GM21381 (cell line): ENCODE results near the gene ADAP1.
"Not testable (repeated sequence)": the region's sequence is repeated elsewhere in the genome, so short reads cannot be mapped to it uniquely, and the experiment has no call there.

Experiments used
- ATAC-seq: cut with Tn5 transposase; IDR thresholded peaks from one replicate; pipeline ENCODE4 v1.9.1; 2021; ENCODE audit warnings: mild to moderate bottlenecking, moderate library complexity; ENCODE audit not compliant: unreplicated experiment

ADAP1 gene

DNA sequence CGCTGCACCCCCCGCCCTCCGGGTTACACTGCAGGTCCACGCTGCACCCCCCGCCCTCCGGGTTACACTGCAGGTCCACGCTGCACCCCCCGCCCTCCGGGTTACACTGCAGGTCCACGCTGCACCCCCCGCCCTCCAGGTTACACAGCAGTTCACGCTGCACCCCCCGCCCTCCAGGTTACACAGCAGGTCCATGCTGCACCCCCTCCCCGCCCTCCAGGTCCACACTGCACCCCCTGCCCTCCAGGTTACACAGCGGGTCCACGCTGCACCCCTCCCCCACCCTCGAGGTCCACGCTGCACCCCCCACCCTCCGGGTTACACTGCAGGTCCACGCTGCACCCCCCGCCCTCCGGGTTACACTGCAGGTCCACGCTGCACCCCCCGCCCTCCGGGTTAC is 30.4 kb downstream of the ADAP1 start:
- ATAC-seq, result not testable (repeated sequence)

DNA sequence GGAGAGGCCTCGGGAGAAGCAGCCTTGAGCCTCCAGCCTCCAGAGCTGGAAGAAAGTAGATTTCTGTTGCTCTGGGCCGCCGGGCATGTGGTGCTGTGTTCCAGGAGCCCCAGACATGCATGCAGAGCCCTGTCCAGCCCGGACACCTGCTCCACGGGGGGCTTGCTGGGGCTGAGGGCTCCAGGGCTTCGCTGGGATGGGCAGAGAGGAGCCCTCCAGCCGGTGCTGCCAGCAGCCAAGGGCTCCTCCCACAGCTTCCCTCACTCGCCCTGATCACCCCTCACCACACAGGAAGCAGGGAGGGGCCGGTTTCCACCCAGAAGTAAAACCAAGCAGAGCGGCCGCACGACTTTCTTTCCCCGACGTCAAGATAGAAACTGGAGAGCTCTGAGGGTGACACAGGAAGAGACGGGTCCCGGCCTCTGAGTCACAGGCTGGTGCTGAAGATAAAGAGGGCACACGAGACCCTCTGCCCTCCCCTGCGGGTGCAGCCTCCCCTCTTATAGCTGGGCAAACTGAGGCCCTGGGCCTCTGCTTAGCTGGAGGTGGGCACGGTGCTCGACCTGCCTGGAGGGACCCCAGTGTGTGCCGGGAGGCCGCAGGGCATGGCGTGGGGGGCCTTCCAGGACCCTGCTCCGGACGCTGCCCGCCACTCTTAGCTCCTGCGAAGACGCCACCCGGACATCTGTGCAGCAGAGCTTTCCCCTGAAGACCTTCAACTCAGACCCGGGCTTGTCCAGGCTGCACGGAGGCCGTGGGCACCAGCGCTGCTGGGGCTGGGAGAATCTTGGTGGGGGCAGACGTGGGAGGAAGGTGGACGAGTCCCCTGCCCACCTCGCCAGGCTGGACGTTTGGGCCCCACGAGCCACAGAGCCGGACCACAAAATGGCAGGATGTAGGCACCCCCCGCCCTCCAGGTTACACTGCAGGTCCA is 31.1 kb downstream of the ADAP1 start:
- ATAC-seq, result peak; percentile 65

GRCh38 chr7:922334-923107 is 32.0 kb downstream of the ADAP1 start:
- ATAC-seq, result no peak

- ATAC-seq, result no peak
These were observed 32.7 kb downstream of the ADAP1 start for GRCh38 chr7:921581-922333.

DNA sequence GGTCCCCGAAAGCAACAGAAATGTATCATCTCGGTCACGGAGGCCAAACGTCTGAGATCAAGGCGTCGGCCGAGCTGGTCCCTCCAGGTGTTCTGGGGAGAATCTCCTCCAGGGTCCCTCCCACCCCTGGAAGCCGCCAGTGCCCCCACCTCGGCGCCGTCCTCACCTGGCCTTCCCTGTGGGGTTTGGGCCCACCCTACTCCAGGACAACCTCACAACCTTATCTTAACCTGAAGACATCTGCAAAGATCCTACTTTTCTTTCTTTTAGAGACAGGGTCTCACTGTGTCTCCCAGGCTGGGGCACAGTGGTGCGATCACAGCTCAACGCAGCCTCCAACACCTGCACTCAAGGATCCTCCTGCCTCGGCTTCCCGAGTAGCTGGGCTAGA is 33.4 kb downstream of the ADAP1 start:
- ATAC-seq, result no peak

DNA sequence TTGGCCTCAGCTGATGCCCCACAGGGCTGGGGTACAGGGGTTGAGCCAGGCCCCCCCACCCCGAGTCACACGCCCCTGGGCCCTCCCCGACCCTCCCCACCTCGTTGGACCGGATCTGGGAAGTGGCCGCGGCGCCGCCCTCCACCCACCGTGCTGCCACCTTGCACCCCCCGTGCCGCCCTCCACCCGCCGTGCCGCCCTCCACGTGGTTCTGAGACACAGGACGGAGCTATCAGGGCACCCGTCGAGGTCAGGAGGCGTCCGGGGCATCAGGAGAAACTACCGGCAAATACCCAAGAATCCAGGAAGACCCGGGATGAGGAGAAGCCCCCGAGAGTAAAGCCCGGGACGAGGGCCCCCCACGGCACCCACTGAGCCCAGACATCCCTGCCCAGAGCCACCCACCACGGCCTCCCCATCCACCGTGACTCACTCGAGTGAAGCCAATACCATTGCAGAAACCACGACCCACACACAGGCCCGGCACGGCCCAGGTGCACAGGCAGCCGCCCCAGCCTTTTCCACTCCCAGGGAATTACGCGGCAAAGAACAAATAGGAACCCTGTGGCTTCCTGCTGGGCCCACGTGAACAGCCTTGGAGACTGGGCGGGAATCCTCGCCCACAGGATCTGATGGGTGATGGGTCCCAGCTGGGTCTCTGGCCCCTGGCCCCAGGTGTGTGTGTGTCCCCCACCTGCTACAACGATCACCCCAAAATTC is 34.0 kb downstream of the ADAP1 start:
- ATAC-seq, result no peak

DNA sequence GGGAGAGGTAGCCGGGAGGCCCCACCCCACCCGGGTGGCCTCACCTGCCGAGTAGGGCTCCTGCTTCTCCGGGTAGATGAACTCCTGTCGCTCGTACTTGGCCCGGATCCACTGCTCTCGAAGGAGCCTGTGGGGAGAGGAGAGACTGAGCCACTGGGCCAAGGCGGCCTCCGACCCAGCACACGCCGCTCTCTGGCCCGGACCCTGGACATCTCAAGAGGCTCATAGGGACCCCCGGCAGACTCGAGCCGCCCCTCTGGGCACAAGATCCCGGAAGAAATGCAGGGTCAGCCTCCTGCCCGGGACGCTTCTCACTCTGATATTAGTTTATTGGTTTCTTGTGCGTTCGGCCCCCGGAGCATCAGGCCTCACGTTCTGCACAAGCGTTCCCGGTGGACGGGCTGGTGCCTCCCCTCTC is 34.5 kb downstream of the ADAP1 start:
- no peak for ATAC-seq

DNA sequence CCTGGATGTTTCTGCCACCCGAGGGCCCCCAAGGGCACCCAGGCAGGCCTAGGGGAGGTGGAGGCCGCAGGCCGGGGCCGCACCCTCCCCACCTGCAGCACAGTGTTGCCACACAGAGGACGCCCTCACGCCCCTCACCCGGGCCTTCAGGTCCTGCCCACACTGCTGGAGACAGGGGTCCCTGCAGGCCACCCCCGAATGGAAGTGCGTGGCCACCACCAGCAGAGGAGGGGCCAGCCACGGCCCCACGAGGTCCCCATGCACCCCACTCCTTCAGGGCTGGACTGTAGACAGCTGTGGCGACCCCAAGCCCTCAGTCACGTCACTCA is 35.4 kb downstream of the ADAP1 start:
- no peak for ATAC-seq

DNA sequence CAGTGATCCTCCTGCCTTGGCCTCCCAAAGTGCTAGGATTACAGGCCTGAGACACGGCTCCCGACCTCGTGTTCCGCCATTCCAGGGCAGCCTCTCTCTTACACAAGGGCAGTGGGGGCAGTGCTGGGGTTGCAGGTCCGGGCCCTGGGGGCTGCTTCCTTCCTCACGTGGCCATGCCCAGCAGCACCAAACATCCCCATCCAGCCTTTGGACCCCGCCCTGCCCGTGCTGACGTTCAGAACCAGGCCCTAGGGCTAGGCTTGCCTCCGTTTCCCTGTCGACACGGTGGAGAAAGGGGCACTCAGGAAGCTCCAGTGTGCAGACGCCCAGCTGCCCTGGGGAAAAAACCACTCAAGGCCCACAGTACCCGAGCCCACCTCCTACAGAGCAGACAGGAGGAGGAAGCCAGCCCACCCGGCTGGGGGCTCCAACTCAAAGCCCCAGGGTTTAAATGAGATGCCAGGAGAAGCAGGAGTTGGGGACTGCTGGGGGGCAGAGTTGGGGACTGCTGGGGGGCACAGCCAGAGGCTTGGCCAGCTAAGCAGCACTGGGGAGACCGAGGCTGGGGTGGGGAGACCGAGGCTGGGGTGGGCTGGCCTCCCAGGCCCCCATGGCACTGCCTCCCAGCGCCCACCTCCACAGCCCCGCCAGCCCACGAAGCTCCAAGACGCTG is 35.9 kb downstream of the ADAP1 start:
- ATAC-seq, result no peak

DNA sequence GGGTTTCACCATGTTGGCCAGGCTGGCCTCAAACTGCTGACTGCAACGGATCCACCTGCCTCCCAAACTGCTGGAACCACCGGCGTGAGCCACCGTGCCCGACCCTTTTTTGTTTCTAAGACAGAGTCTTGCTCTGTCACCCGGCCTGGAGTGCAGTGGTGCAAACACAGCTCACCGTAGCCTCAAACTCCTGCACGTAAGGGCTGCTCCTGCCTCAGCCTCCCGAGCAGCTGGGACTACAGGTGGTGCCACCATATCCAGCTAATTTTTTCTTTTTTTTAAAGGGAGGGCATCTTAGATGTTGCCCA is 36.4 kb downstream of the ADAP1 start:
- no peak for ATAC-seq

GRCh38 chr7:917255-918117 is 37.0 kb downstream of the ADAP1 start:
- no peak for ATAC-seq

DNA sequence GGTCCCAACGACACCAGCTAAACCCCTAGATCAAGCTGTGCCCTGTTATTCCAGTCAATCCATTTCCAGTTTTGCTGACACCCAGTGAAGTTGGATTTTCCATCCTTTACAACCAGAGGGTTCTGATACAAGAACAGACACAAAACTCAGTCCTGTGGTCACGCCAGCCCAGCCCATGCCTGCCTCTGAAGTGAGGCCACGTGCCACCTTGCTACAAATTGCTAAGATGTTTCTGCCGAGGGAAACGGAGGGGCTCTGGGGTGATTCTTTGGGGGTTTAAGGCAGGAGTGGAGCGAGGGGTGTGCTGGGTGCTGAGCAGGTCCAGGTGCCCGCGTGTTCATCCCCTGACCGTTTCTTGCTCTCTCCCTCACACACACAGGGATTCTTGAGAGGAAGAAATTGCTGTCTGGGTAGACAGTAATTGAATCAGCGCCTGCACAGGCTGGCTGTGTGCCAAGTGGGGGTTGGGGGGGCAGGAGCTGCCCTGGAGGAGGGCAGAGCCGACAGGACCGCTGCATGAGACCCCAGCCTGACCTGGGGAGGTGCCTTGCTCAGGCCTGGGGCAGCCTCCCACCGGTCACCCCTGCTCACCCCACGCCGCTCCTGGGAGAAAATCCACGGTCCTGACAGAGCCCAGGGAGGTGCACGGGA is 38.1 kb downstream of the ADAP1 start:
- ATAC-seq, result no peak

GRCh38 chr7:915291-916218 is 38.9 kb downstream of the ADAP1 start:
- no peak for ATAC-seq

DNA sequence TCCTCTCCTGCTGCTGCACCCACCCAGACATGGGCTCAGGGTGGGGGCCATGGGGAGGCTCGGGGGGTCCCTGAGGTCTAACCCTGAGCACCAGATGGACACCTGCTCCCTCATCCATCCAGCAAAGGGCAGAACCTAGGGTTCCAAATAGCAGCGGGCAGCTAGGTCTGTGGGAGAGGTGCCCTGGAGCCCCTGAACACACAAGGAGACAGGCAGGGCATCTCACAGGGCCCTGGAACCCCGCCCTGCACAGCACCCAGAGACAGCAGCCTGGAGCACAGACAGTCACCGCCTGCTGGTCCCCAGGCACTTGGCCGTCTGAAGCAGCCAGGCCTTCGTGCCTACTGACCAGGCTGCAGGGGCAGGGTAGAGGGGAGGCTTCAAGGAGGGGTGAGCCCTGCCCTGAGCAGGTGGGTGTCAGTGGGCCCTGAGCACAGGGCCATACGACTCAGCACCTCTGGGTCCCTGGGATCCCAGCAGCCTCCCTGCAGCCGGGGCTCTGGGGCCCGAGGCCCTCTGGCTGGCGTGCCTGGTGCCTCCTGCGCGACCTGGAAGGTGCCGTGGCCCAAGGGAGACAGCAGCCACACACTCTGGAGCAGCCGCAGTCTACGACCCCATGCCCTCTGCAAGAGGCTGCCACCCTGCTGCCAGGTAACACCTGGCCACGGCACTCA is 39.8 kb downstream of the ADAP1 start:
- ATAC-seq, result no peak

- no peak for ATAC-seq
These were observed 40.6 kb downstream of the ADAP1 start for GRCh38 chr7:913736-914520.

DNA sequence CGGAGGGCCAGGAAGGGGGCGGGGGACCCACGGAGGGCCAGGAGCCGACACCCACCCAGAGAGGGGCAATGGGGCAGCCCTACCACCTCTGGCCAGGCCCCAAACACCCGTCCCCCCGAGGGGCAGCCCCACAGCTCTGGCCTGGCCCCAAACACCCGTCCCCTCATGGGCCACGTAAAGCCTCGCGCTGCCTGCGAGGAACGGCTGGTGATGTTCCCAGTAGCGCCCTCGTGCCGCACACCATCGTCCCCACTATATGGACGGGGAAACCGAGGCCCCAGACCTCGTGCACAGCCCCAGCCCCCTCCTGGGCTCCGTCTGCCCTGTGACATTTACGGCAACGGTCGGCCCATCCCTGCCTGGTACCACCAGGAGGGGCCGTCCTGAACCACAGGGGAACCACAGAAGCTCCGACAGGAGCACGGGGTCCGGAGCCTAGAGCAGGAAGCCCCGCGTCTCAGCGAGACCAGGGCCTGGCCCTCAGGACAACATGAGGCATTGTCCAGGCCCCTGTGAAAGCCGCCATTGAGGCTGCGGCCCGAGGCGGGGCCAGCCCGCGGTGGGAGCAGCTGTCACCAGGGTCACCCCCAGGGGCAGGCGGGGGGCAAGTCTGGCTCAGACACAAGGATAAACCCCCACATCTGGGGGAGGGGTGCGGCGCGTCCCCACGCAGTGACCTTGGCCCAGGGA is 42.5 kb downstream of the ADAP1 start:
- no peak for ATAC-seq
